Stimulated activated CD4-positive, alpha-beta T cell treated with anti-CD3 and anti-CD28 coated beads, Interleukin-1b, Interleukin-23, amount 100 ng/mL, for 48 hours (primary cell): Measurements from ENCODE around the gene RIC8A.
"Not testable (repeated sequence)": the region's sequence is repeated elsewhere in the genome, so short reads cannot be mapped to it uniquely, and the experiment has no call there.

ENCODE experiments used
- DNase-seq: peaks from one replicate; pipeline ENCODE4 v3.0.0-alpha.2; 2020

Gene RIC8A

DNA sequence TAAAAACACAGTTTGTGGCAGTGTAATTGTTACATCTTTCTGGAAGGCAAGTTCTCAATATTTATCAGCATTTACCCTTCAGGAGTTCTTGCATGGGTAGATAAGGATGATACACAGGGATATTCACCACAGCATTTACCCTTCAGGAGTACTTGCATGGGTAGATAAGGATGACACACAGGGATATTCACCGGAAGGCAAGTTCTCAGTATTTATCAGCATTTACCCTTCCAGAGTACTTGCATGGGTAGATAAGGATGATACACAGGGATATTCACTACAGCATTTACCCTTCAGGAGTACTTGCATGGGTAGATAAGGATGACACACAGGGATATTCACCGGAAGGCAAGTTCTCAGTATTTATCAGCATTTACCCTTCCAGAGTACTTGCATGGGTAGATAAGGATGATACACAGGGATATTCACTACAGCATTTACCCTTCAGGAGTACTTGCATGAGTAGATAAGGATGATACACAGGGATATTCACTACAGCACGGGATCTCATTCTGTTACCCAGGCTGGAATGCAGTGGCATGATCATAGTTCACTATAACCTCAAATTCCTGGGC lies 13.2 kb downstream of the RIC8A start:
- DNase-seq, result not testable (repeated sequence)

DNA sequence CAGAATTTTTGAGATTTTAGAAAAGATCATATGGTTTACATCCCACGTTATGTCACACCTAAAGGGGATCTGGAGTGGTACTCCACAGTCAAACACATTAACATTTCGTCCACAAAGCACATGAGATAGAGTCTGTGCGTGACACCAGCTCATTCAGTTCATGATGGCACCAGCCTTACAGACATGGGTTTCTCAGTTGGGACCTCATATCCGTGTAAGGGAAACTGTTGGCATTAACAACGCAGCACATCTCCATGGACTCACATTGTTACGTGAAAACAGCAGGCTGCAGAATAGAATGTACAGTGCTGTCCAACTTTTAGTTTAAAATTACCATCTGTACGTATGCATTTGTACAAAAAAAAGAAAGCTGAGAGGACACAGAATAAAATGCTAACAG lies 14.0 kb downstream of the RIC8A start:
- no peak for DNase-seq

GRCh38 chr11:221998-222789 lies 14.7 kb downstream of the RIC8A start:
- no peak for DNase-seq

DNA sequence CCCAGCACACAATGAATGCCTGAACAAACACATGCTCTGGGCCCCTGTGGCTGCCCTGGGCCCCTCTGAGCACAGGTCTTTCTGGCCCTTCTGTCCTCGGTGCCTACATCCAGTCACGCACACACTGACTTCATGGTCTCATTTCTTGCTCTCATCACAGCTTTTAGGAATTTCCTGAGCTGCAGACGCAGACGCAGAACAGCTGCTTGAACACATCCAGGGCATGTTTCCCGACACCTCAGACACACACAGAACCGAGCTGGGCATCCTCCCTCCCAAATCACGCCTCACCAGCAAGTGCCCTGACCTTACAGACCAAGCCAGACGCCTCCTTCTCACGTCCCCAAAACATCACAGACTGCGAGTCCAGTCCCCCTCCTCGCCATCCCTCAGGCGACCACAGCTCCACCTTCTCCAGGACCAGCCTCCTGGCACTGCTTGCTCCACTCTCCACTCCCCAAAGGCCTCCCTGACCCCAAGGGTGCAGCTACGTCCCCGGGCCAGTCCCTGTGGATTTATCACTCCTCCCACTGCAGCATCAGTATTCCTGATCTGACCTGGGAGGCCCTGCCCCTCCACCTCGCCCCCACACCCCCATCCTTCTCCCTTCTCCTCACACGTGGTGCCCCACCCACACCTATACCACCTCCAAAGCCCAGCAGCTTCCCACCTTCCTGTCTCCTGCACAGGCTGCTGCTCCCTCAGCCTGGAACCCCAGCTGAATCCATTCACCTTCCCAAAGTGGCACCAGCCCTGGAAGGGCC lies 15.7 kb downstream of the RIC8A start:
- no peak for DNase-seq

GRCh38 chr11:223884-224283 lies 16.4 kb downstream of the RIC8A start:
- DNase-seq, result no peak

GRCh38 chr11:224424-224823 lies 16.9 kb downstream of the RIC8A start:
- DNase-seq, result no peak

GRCh38 chr11:225734-226453 lies 18.4 kb downstream of the RIC8A start:
- DNase-seq, result no peak

- no peak for DNase-seq
Measured at GRCh38 chr11:227824-228379, 20.4 kb downstream of the RIC8A start.

- DNase-seq, result no peak
Measured at GRCh38 chr11:230431-230830, 22.9 kb downstream of the RIC8A start.

GRCh38 chr11:232783-233565 lies 25.5 kb downstream of the RIC8A start:
- no peak for DNase-seq

DNA sequence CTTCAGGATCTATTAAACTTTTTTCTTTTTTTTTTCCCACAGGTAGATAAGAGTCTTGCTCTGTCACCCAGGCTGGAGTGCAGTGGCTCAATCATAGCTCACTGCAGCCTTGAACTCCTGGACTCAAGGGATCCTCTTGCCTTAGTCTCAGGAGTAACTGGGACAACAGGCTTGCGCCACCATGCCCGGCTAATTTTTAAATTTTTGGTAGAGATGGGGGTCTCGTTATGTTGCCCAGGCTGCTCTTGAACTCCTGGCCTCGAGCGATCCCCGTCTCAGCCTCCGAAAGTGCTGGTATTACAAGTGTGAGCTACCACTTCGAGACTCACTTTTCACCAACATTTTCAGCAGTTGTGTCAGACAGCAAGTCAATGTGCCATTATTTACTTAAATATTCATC lies 27.7 kb downstream of the RIC8A start:
- no peak for DNase-seq

- peak; percentile 78 for DNase-seq
Measured at GRCh38 chr11:235609-235996, 28.1 kb downstream of the RIC8A start.

DNA sequence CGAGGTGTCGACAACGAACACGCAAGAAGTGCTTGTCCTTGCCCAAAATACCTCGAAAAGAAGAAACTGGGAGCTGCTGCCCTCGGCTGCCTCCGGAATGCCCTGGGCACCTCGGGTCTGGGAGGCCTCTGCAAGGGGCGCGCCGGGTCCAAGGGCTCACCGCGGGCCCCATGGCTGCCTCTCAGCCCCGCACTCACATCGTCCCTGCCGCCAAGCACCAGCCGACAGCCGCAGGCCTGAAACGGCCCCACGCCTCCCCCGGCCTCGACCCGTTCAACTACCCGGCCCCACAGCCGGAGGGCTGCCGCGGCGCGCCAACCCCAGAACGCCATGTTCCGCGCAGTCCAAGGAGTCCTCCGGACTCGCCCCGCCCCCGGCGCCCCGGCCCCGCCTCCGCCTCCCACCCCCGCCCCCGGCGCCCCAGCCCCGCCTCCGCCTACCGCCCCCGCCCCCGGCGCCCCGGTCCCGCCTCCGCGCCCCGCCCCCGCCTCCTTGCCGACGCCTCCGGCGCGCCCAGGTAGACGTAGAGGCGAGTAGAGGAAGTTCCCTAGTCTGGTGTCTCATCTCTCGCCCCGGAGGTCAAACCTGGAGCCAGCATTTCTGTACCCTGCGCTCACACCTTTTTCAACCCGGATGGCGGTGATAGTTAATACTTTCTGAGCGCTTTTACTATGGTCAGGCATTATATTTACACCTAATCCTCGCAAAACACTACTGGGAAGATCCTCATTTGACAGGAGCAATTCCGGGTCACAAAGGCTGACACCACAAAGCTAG lies 28.7 kb downstream of the RIC8A start, which contains the start of gene SIRT3:
Gene SIRT3 (minus strand): TSS at position 346 of the 777 bp plus-strand sequence. CDS start 14 bp downstream, at position 332.
- DNase-seq, result peak; percentile 84

- peak; percentile 90 for DNase-seq
Measured at GRCh38 chr11:236774-237767, 29.6 kb downstream of the RIC8A start, which contains the start of gene PSMD13. PSMD13 (plus strand) TSS chr11:236976; CDS start chr11:237050, 74 bp downstream.

GRCh38 chr11:238346-238745 lies 30.8 kb downstream of the RIC8A start:
- DNase-seq, result not testable (repeated sequence)

DNA sequence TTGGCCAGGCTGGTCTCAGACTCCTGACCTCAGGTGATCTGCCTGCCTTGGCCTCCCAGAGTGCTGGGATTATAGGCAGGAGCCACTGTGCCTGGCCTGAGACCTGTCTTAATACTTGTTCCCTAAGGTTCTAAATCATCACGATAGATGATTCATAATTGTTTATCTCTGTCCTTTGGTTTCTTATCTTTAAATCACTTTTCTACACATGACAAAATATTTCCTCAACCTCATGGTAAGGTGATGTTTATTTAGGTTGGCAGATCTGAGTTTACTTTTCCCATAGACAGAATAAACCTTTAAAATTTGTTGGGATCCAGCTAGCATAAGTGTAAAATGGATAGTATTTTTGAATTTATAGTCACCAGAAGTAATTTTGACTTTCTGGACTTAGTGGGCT lies 32.8 kb downstream of the RIC8A start:
- DNase-seq, result no peak

- no peak for DNase-seq
Measured at GRCh38 chr11:241634-242033, 34.1 kb downstream of the RIC8A start.

- DNase-seq, result no peak
Measured at GRCh38 chr11:244376-244775, 36.9 kb downstream of the RIC8A start.

DNA sequence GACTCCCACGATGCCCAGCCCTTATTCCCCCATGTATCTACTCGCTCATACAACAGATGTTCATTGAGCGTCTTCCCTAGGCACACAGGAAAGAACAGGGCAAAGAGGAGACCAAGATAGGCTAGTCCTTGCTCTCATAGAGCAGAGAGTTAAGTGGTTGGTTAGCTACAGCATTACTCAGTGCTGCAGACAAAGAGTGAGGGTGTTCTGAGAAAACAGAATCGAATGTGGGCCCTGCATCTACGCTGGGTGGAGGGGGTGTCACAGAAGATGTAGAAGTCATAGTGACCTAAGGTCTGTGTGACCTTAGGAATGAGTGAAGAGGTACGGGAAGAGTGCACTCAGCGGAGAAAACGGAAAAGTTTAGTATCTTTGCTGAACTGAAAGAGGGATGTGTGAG lies 41.6 kb downstream of the RIC8A start:
- peak; percentile 19 for DNase-seq

DNA sequence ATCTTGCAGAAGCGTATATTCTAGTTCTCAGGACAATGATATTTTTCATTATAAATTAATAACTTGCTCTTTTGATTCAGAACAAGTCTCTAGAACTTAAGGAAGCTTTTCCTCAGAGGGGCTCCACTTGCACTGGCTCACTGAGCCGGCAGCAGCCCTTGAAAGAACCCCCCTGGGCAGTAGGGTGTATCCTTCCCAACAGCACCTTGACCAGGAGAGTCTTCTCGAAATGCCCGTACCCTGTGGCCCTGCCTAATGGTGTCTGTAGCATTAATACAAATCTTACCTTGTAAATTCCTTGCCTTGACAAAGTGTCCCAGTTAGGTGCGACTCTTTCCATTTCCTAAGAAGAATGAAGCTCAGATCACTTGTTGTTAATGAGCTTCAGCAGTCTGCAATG lies 42.8 kb downstream of the RIC8A start:
- DNase-seq, result no peak
